Neural progenitor cell (in vitro differentiated cells): ENCODE data around the gene PLCD3. TPM values are rescaled to one million over a fixed set of nuclear protein-coding genes. Genes with fewer than 3 reads are reported as not detected.
A peak's percentile ranks its signal among the peaks of the same experiment; 100 is the strongest.

Experiments
- DNase-seq: peaks from one replicate; pipeline ENCODE4 v3.0.0-alpha.2; 2016; ENCODE audit warnings: low spot score
- H2AFZ ChIP-seq: fragments of 200-600 bp; sonication (generic); replicated peaks from 2 replicates; pipeline ENCODE4 v1.6.1; 2016; ENCODE audit warnings: antibody characterized with exemption
- H3F3A ChIP-seq: fragments of 200-600 bp; sonication (generic); 2 replicates; pipeline ENCODE4 v1.6.1; 2016; ENCODE audit warnings: antibody characterized with exemption, low read depth
- H3K27ac ChIP-seq: fragments of 200-600 bp; sonication (generic); 2 replicates; pipeline ENCODE4 v1.5.1; 2016; ENCODE audit warnings: mild to moderate bottlenecking
- H3K27me3 ChIP-seq: fragments of 200-600 bp; sonication (generic); 2 replicates; pipeline ENCODE4 v1.6.1; 2016; ENCODE audit warnings: mild to moderate bottlenecking, moderate library complexity
- H3K36me3 ChIP-seq: fragments of 200-600 bp; sonication (generic); 2 replicates; pipeline ENCODE4 v1.5.1; 2016
- H3K4me1 ChIP-seq: fragments of 200-600 bp; sonication (generic); 2 replicates; pipeline ENCODE4 v1.6.1; 2016; ENCODE audit warnings: mixed run types
- H3K4me2 ChIP-seq: fragments of 200-600 bp; sonication (generic); 2 replicates; pipeline ENCODE4 v1.6.1; 2016
- H3K4me3 ChIP-seq: fragments of 200-600 bp; sonication (generic); 2 replicates; pipeline ENCODE4 v1.5.1; 2016
- H3K79me2 ChIP-seq: fragments of 200-600 bp; sonication (generic); 2 replicates; pipeline ENCODE4 v1.6.1; 2016; ENCODE audit warnings: low read depth
- H3K9ac ChIP-seq: fragments of 200-600 bp; sonication (generic); 2 replicates; pipeline ENCODE4 v1.6.1; 2016
- H3K9me3 ChIP-seq: fragments of 200-600 bp; sonication (generic); 2 replicates; pipeline ENCODE4 v1.5.1; 2016; ENCODE audit warnings: low read depth
- H4K20me1 ChIP-seq: fragments of 200-600 bp; sonication (generic); 2 replicates; pipeline ENCODE4 v1.6.1; 2016; ENCODE audit warnings: low read depth
- H3K27ac Mint-ChIP-seq: 3 replicates; pipeline ENCODE4 v1.8.0; 2021; ENCODE audit warnings: mixed read lengths
- H3K27me3 Mint-ChIP-seq: 2 replicates; pipeline ENCODE4 v1.8.0; 2022; ENCODE audit warnings: low read depth, mild to moderate bottlenecking, inconsistent platforms, moderate library complexity, mixed read lengths; ENCODE audit not compliant: insufficient read depth
- H3K36me3 Mint-ChIP-seq: 3 replicates; pipeline ENCODE4 v1.8.0; 2021; ENCODE audit warnings: mixed read lengths
- H3K4me1 Mint-ChIP-seq: 3 replicates; pipeline ENCODE4 v1.8.0; 2021; ENCODE audit warnings: mixed read lengths
- H3K4me3 Mint-ChIP-seq: 3 replicates; pipeline ENCODE4 v1.8.0; 2021; ENCODE audit warnings: mild to moderate bottlenecking, moderate library complexity, mixed read lengths
- H3K9me3 Mint-ChIP-seq: 3 replicates; pipeline ENCODE4 v1.8.0; 2020; ENCODE audit warnings: mixed read lengths
- EZH2 ChIP-seq: fragments of 200-600 bp; sonication (generic); IDR thresholded peaks from 2 replicates; pipeline ENCODE4 v1.6.1; 2017; ENCODE audit warnings: antibody characterized with exemption, mild to moderate bottlenecking, moderate library complexity
- EZH2phosphoT487 ChIP-seq: fragments of 200-600 bp; sonication (generic); IDR thresholded peaks from 2 replicates; pipeline ENCODE4 v1.6.1; 2017; ENCODE audit warnings: antibody characterized with exemption
- total RNA-seq: library from RNA; depleted of rRNA; stranded (reverse); fragments of >200 nt; gene quantifications from 2 replicates; pipeline ENCODE4 v1.2.3, GENCODE V29; 2015; ENCODE audit warnings: low replicate concordance
- TF ChIP-seq, protein P1 (sequence below): fragments of 200-600 bp; sonication (generic); IDR thresholded peaks from 2 replicates; pipeline ENCODE4 v1.5.1; 2017; ENCODE audit warnings: antibody characterized with exemption, mild to moderate bottlenecking

The PLCD3 gene
- total RNA-seq, 1 donor from 2014 or later: 16.0 TPM

- no peak overlapping the region for H3K9ac ChIP-seq
- no peaks in the 10 kb centered on the region for H4K20me1 ChIP-seq
- no peaks in the 10 kb centered on the region for H3K9me3 ChIP-seq
- no peaks in the 10 kb centered on the region for H3F3A ChIP-seq
- H3K27ac Mint-ChIP-seq: no peak overlapping the region
- H3K4me3 Mint-ChIP-seq: no peak overlapping the region
- TF ChIP-seq, protein P1, sequence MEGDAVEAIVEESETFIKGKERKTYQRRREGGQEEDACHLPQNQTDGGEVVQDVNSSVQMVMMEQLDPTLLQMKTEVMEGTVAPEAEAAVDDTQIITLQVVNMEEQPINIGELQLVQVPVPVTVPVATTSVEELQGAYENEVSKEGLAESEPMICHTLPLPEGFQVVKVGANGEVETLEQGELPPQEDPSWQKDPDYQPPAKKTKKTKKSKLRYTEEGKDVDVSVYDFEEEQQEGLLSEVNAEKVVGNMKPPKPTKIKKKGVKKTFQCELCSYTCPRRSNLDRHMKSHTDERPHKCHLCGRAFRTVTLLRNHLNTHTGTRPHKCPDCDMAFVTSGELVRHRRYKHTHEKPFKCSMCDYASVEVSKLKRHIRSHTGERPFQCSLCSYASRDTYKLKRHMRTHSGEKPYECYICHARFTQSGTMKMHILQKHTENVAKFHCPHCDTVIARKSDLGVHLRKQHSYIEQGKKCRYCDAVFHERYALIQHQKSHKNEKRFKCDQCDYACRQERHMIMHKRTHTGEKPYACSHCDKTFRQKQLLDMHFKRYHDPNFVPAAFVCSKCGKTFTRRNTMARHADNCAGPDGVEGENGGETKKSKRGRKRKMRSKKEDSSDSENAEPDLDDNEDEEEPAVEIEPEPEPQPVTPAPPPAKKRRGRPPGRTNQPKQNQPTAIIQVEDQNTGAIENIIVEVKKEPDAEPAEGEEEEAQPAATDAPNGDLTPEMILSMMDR: no peak
- TF ChIP-seq EZH2phosphoT487 (no peak), EZH2 (no peak)
- H3K27ac ChIP-seq: no peak overlapping the region
- no peak overlapping the region for H3K4me2 ChIP-seq
- no peaks in the 10 kb centered on the region for H3K9me3 Mint-ChIP-seq
- H3K4me1 Mint-ChIP-seq: no peaks in the 10 kb centered on the region
- H3K27me3 ChIP-seq: no peaks in the 10 kb centered on the region
- no peaks in the 10 kb centered on the region for H3K36me3 ChIP-seq
- no peak overlapping the region for H2AFZ ChIP-seq
- no peak overlapping the region for H3K4me3 ChIP-seq
- H3K27me3 Mint-ChIP-seq: peaks cover 2% of the 10 kb centered on the region
- no peaks in the 10 kb centered on the region for H3K4me1 ChIP-seq
- H3K79me2 ChIP-seq: no peaks in the 10 kb centered on the region
- DNase-seq: peak; percentile 0
- H3K36me3 Mint-ChIP-seq: peaks cover 34% of the 10 kb centered on the region
Measured at GRCh38 chr17:45104497-45104896, 27.8 kb downstream of the PLCD3 start.

GRCh38 chr17:45104029-45104428, 28.3 kb downstream of the PLCD3 start:
- Histone ChIP-seq H3K27ac (no peak overlapping the region), H3F3A (no peaks in the 10 kb centered on the region), H3K9ac (no peak overlapping the region), H3K4me2 (no peak overlapping the region), H3K4me3 (no peak overlapping the region), H2AFZ (no peak overlapping the region), H3K79me2 (no peaks in the 10 kb centered on the region), H4K20me1 (no peaks in the 10 kb centered on the region), H3K36me3 (no peaks in the 10 kb centered on the region), H3K4me1 (no peaks in the 10 kb centered on the region), H3K27me3 (no peaks in the 10 kb centered on the region), H3K9me3 (no peaks in the 10 kb centered on the region)
- TF ChIP-seq, protein P1: no peak
- TF ChIP-seq EZH2phosphoT487 (no peak), EZH2 (no peak)
- peaks cover 2% of the 10 kb centered on the region for H3K27me3 Mint-ChIP-seq
- H3K9me3 Mint-ChIP-seq: no peaks in the 10 kb centered on the region
- no peak overlapping the region for H3K4me3 Mint-ChIP-seq
- DNase-seq: no peak
- no peak overlapping the region for H3K27ac Mint-ChIP-seq
- no peaks in the 10 kb centered on the region for H3K4me1 Mint-ChIP-seq
- H3K36me3 Mint-ChIP-seq: peaks cover 34% of the 10 kb centered on the region

- Histone ChIP-seq H3K36me3 (peaks cover 4% of the 10 kb centered on the region), H3K4me3 (no peak overlapping the region)
- no peak overlapping the region for H3K27ac Mint-ChIP-seq
Measured at GRCh38 chr17:45103269-45103795, 29.0 kb downstream of the PLCD3 start.

More at GRCh38 chr17:45103269-45103795, 29.0 kb downstream of the PLCD3 start:
- no peaks in the 10 kb centered on the region for H3K9me3 Mint-ChIP-seq
- Histone ChIP-seq H3K9me3 (no peaks in the 10 kb centered on the region), H3K79me2 (no peaks in the 10 kb centered on the region), H3K4me1 (no peaks in the 10 kb centered on the region), H3K27me3 (no peaks in the 10 kb centered on the region), H3K9ac (no peak overlapping the region), H4K20me1 (peaks cover 5% of the 10 kb centered on the region), H3K27ac (no peak overlapping the region), H2AFZ (no peak overlapping the region), H3K4me2 (no peak overlapping the region), H3F3A (no peaks in the 10 kb centered on the region)
- peaks cover 35% of the 10 kb centered on the region for H3K36me3 Mint-ChIP-seq
- H3K27me3 Mint-ChIP-seq: peaks cover 2% of the 10 kb centered on the region
- no peaks in the 10 kb centered on the region for H3K4me1 Mint-ChIP-seq
- TF ChIP-seq EZH2phosphoT487 (no peak), EZH2 (no peak)
- TF ChIP-seq, protein P1: no peak
- DNase-seq: no peak
- no peak overlapping the region for H3K4me3 Mint-ChIP-seq
